Common myeloid progenitor, CD34-positive (primary cell): ENCODE measurements around the gene CYP11A1.

Experiments used
- CTCF ChIA-PET: fragments of 350-600 bp; sonication (Branson Sonifier 250); formaldehyde crosslinking; loops from one replicate; lab custom pipeline; 2021; ENCODE audit warnings: antibody characterized with exemption; lab: Charles Lee
- POLR2A ChIA-PET: fragments of 350-600 bp; sonication (Branson Sonifier 250); formaldehyde crosslinking; loops from one replicate; lab custom pipeline; 2021; ENCODE audit warnings: antibody characterized with exemption; lab: Charles Lee
- DNase-seq, 3 donors: peaks; one replicate each; pipeline versions ENCODE4 v3.0.0 to v3.0.0-alpha.2; 2013
- H3K27ac ChIP-seq, 2 experiments: 1 replicate in 1 of 2; 2 replicates in 1 of 2; pipeline ENCODE4 v1.7.0; 2013; ENCODE audit warnings: inconsistent platforms in 2 of 2, low read length in 2 of 2, mild to moderate bottlenecking in 2 of 2, low read depth in 1 of 2, moderate library complexity in 1 of 2; ENCODE audit not compliant: severe bottlenecking in 2 of 2, insufficient read depth in 1 of 2, poor library complexity in 1 of 2
- H3K27me3 ChIP-seq, 5 experiments: replicated peaks in 2 of 5; 1 replicate in 3 of 5; 2 replicates in 2 of 5; pipeline versions ENCODE4 v1.6.1 to v1.7.0; 2013; ENCODE audit warnings: low read length in 4 of 5, mild to moderate bottlenecking in 2 of 5, moderate library complexity in 2 of 5, inconsistent platforms in 1 of 5; ENCODE audit not compliant: insufficient read depth in 5 of 5, control insufficient read depth in 4 of 5
- H3K36me3 ChIP-seq, 4 experiments: 1 replicate in 2 of 4; 2 replicates in 2 of 4; pipeline versions ENCODE4 v1.6.1 to v1.7.0; 2013; ENCODE audit warnings: low read length in 3 of 4, control low read depth in 1 of 4, mild to moderate bottlenecking in 1 of 4; ENCODE audit not compliant: control insufficient read depth in 4 of 4, insufficient read depth in 4 of 4
- H3K4me1 ChIP-seq, 4 experiments: 1 replicate in 3 of 4; 2 replicates in 1 of 4; pipeline versions ENCODE4 v1.6.1 to v1.7.1; 2013; ENCODE audit warnings: low read length in 3 of 4, mild to moderate bottlenecking in 3 of 4, control low read depth in 1 of 4, inconsistent platforms in 1 of 4, moderate library complexity in 1 of 4; ENCODE audit not compliant: control insufficient read depth in 4 of 4, insufficient read depth in 4 of 4; ENCODE audit errors: control extremely low read depth in 1 of 4
- H3K4me3 ChIP-seq, 7 experiments: 1 replicate in 4 of 7; 2 replicates in 3 of 7; pipeline versions ENCODE4 v1.5.1 to v1.7.0; 2013; ENCODE audit warnings: mild to moderate bottlenecking in 7 of 7, low read length in 6 of 7, moderate library complexity in 6 of 7, inconsistent platforms in 2 of 7, low read depth in 2 of 7, control low read depth in 1 of 7; ENCODE audit not compliant: insufficient read depth in 4 of 7, control insufficient read depth in 1 of 7; ENCODE audit errors: extremely low read depth in 1 of 7
- H3K9me3 ChIP-seq, 5 experiments: 1 replicate in 4 of 5; 2 replicates in 1 of 5; pipeline versions ENCODE4 v1.6.1 to v1.7.1; 2013; ENCODE audit warnings: low read length in 4 of 5, mild to moderate bottlenecking in 2 of 5, inconsistent platforms in 1 of 5, low read depth in 1 of 5, moderate library complexity in 1 of 5; ENCODE audit not compliant: control insufficient read depth in 4 of 5, insufficient read depth in 2 of 5; ENCODE audit errors: control extremely low read depth in 1 of 5
- WGBS: methylation state at CpG from one replicate; pipeline ENCODE4 v1.1.5; 2013; ENCODE audit not compliant: insufficient coverage; 5-methylcytosine and 5-hydroxymethylcytosine counted together

Gene CYP11A1

DNA sequence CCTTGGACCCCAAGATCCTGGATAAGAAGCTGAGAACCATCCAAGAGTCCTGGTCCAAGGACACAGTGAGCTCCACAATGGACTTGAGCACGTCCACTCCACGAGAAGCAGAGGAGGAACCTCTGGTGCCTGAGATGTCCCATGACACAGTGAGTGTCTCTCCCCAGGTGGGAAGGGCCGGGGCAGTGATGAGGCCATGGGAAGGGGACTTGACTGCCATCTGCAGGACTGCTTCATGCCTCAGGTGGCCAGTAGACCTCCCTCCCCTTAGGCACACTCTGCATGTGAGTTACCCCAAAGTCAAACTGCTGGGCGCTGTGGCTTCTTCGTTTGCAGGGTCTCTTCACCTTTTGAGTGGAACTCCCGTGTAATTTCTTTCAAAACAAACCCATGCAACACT, 71.6 kb downstream of the CYP11A1 start:
- Histone ChIP-seq H3K36me3 (no peaks in the 10 kb centered on the region), H3K4me1 (peaks cover 0 to 10% (median 8%) of the 10 kb centered on the region in 4 experiments), H3K27ac (no peak overlapping the region), H3K9me3 (no peaks in the 10 kb centered on the region), H3K27me3 (peaks cover 0 to 43% (median 15%) of the 10 kb centered on the region in 5 experiments), H3K4me3 (no peak overlapping the region)
- POLR2A ChIA-PET = no interaction called here
- CTCF ChIA-PET = no interaction called here
- no peak for DNase-seq
- WGBS = 72% methylated on average over 6 of the region's 6 CpGs

DNA sequence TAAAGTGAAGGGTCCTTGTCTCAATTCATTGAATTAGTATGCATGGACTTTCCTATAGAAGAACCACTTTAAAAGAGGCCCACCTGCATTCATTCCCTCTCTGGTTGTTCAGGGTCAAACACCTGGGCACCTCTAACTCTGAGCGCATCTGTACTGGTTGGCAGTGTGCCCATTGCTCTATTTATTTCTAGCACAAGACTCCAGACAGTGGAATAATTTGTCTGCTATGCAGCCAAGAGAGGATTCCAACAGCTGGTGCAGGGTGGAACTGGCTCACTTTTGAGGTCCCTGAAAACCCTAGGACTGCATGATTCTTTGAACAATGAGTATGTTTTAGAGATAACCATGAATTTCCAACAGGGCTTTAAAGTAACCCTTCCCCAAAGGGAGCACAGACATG, 73.4 kb downstream of the CYP11A1 start:
- POLR2A ChIA-PET = no interaction called here
- Histone ChIP-seq H3K27me3 (peaks cover 0 to 28% (median 5%) of the 10 kb centered on the region in 5 experiments), H3K9me3 (no peaks in the 10 kb centered on the region), H3K4me1 (peaks cover 0 to 10% (median 8%) of the 10 kb centered on the region in 4 experiments), H3K36me3 (no peaks in the 10 kb centered on the region), H3K27ac (no peak overlapping the region), H3K4me3 (no peak overlapping the region)
- no peak for DNase-seq
- no CpG with 5 or more reads among the region's 1 CpG for WGBS
- CTCF ChIA-PET = no interaction called here

DNA sequence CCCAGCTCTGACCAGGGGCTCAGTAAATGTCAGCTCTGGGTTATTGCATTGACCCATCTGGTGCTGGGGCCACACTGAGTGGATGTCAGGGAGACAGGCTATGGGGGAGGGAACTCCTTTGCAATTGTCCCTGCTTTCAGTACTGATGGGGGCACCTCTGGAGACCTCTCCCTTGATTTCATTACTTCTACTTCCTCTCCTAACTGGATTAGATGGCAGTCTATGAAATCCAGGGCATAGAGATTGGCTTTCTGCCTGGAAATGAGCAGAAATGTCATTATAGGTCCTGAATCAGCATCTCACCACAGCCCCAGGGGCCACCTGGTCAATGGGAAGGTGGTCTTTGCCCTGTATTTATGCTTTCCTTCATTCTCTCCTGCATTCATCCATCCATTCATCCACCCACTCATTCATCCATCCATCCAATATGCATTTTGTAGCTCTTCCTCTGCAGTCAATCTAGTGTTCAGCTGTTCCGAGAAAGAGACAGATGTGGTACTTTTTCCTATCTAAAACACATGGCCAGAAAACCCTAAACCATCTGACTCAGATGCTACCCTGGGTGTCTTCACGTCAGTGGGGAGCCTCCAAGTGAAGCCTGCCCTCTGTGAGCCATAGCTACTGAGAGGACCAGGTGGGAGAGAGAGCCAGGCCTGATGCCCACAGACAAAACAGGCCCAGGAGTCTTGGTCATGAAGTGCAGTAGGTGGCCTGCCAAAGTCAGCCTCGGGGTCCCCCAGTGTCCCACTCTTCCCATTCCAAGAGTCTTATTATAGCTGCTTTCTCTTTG, 74.2 kb downstream of the CYP11A1 start:
- peaks cover 0 to 27% (median 5%) of the 10 kb centered on the region in 5 experiments for H3K27me3 ChIP-seq
- no peak overlapping the region for H3K4me3 ChIP-seq
- H3K27ac ChIP-seq = no peak overlapping the region
- ChIA-PET CTCF (no interaction called here), POLR2A (no interaction called here)
- H3K9me3 ChIP-seq = no peaks in the 10 kb centered on the region
- H3K36me3 ChIP-seq = no peaks in the 10 kb centered on the region
- H3K4me1 ChIP-seq = peaks cover 0 to 10% (median 8%) of the 10 kb centered on the region in 4 experiments
- DNase-seq = no peak
- 80% methylated on average over 1 of the region's 3 CpGs for WGBS

DNA sequence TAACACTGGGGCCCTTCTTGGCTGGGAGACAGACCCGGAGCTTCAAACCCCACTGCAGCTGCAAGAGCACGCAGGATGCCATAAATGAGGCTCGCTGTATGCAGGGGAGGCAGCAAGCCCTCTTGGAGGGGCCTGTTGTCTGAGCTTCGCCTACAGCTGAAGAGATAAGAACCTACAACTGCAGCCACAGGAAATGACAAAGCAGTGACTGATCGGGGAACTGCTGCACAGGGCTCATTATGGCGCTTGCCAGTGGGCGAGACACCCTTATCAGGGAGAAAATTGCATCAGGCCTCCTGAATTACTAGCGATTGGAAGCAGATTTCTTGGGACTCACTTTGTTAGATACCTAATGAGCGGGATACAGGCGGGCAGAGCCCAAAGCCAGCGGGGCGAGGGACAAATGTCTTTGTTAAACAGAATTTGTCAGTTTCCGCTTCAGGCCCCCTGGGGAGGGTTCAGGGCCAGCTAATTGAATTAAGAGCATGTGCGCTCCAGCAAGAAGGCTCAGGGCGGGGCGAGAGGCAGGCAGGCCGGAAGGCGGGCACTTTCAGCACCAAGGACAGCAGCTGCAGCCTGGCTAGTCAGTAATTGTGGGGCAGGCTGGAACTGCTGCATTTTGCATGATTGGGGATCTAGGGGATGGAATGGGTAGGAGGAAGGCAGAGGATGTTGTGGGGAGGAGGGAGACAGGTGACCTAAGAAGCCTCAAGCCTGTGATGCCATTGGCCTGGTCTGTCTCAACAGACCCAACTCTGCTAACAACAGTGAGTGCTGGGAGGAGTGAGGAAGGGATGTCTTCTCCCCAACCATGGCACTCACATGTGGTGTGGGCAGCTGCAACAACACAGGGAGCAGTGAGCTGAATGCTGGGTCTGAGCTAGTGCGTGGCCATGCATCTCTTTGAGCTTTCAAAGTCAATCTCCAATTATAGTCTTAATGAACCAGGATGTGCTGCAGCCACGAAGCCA, 76.1 kb downstream of the CYP11A1 start:
- WGBS = 8% methylated on average over 19 of the region's 20 CpGs
- CTCF ChIA-PET = interaction anchor here (1.0 kb wide), 1 partner anchor 16 kb away, joined by 3 read pairs; no protein-coding TSS in a partner anchor
- H3K4me3 ChIP-seq = peak overlapping the region in 1 of 7 experiments; percentile 1
- H3K27ac ChIP-seq = no peak overlapping the region
- H3K36me3 ChIP-seq = no peaks in the 10 kb centered on the region
- peaks cover 0 to 28% (median 1%) of the 10 kb centered on the region in 5 experiments for H3K27me3 ChIP-seq
- H3K4me1 ChIP-seq = peaks cover 0 to 10% (median 8%) of the 10 kb centered on the region in 4 experiments
- POLR2A ChIA-PET = no interaction called here
- no peaks in the 10 kb centered on the region for H3K9me3 ChIP-seq
- DNase-seq = peak; percentile 76 to 90 (median 89)

GRCh38 chr15:74290645-74291044, 76.8 kb downstream of the CYP11A1 start:
- Histone ChIP-seq H3K4me1 (peaks cover 0 to 10% (median 8%) of the 10 kb centered on the region in 4 experiments), H3K27me3 (peaks cover 0 to 27% (median 1%) of the 10 kb centered on the region in 5 experiments)
- CTCF ChIA-PET = interaction anchor here (1.0 kb wide), 1 partner anchor 17 kb away, joined by 3 read pairs; no protein-coding TSS in a partner anchor

GRCh38 chr15:74289671-74290070, 77.8 kb downstream of the CYP11A1 start:
- H3K36me3 ChIP-seq = no peaks in the 10 kb centered on the region
- H3K9me3 ChIP-seq = no peaks in the 10 kb centered on the region
- ChIA-PET CTCF (interaction anchor here (0.6 to 1.9 kb wide), 3 partner anchors 18 to 162 kb away, joined by 3 to 6 read pairs (median 3); no protein-coding TSS in a partner anchor), POLR2A (no interaction called here)
- no peak overlapping the region for H3K4me3 ChIP-seq
- no peak for DNase-seq
- H3K27me3 ChIP-seq = peaks cover 0 to 24% (median 1%) of the 10 kb centered on the region in 5 experiments
- H3K4me1 ChIP-seq = peaks cover 0 to 10% (median 8%) of the 10 kb centered on the region in 4 experiments
- H3K27ac ChIP-seq = no peak overlapping the region

More at GRCh38 chr15:74290645-74291044, 76.8 kb downstream of the CYP11A1 start:
- no peak for DNase-seq
- Histone ChIP-seq H3K36me3 (no peaks in the 10 kb centered on the region), H3K9me3 (no peaks in the 10 kb centered on the region), H3K4me3 (no peak overlapping the region), H3K27ac (no peak overlapping the region)
- POLR2A ChIA-PET = no interaction called here
